HepG2 (cell line): ENCODE data around the gene RAB39A. TPM values are rescaled to one million over a fixed set of nuclear protein-coding genes. Genes with fewer than 3 reads are reported as not detected.

ENCODE experiments used
- ATAC-seq: fragments of 200-7000 bp; cut with Tn5 transposase; 3 replicates; pipeline ENCODE4 v1.9.1; 2020; ENCODE audit warnings: mild to moderate bottlenecking, moderate library complexity
- BruUV-seq: library from RNA; stranded (reverse); fragments of 400-500 nt; replicated peaks from 2 replicates; lab custom pipeline; 2021; lab: Mats Ljungman, UMichigan
- CTCF ChIA-PET: fragments of 300-600 bp; formaldehyde crosslinking; extraction: SDS; loops from one replicate; lab custom pipeline; 2021; ENCODE audit warnings: low total read pairs, inconsistent platforms, low intra/inter-chr PET ratio; lab: Yijun Ruan, JAX
- POLR2A ChIA-PET: fragments of 350-600 bp; sonication (Branson Sonifier 250); formaldehyde crosslinking; loops from one replicate; lab custom pipeline; 2020; ENCODE audit warnings: antibody characterized with exemption, inconsistent platforms; lab: Yijun Ruan, JAX
- DNase-seq: peaks from one replicate; pipeline ENCODE4 v3.0.0-alpha.2; 2015; ENCODE audit warnings: low spot score
- FAIRE-seq: peaks from 3 replicates; lab custom pipeline; 2011; peaks lifted over from hg19 to GRCh38; lab: Jason Lieb, UNC
- H2AFZ ChIP-seq: one replicate; pipeline ENCODE4 v1.6.1; 2011; ENCODE audit warnings: low read length, inconsistent platforms
- H3K27ac ChIP-seq: fragments of 300-600 bp; 3 replicates; pipeline ENCODE4 v1.8.0; 2011; ENCODE audit warnings: mixed run types, mild to moderate bottlenecking, mixed read lengths, low read length, inconsistent platforms; ENCODE audit not compliant: insufficient read depth; ENCODE audit errors: extremely low read length
- H3K27me3 ChIP-seq, 2 experiments: fragments of 200-600 bp in 1 of 2; 2 replicates in 1 of 2; 3 replicates in 1 of 2; pipeline versions ENCODE4 v1.6.0 to v1.8.0; 2011; ENCODE audit warnings: low read length in 2 of 2, mild to moderate bottlenecking in 2 of 2, moderate library complexity in 2 of 2, inconsistent platforms in 1 of 2; ENCODE audit not compliant: insufficient read depth in 2 of 2, control insufficient read depth in 1 of 2
- H3K36me3 ChIP-seq, 2 experiments: fragments of 200-600 bp in 1 of 2; replicated peaks in 1 of 2; 2 replicates in 1 of 2; 3 replicates in 1 of 2; pipeline versions ENCODE4 v1.5.1 to v1.8.0; 2011; ENCODE audit warnings: low read length in 2 of 2, inconsistent platforms in 1 of 2; ENCODE audit not compliant: insufficient read depth in 2 of 2, control insufficient read depth in 1 of 2
- H3K4me1 ChIP-seq: 2 replicates; pipeline ENCODE4 v1.5.1; 2012; ENCODE audit warnings: low read length, inconsistent platforms; ENCODE audit not compliant: insufficient read depth
- H3K4me2 ChIP-seq: 2 replicates; pipeline ENCODE4 v1.6.0; 2011; ENCODE audit warnings: low read depth, low read length, inconsistent platforms
- H3K4me3 ChIP-seq, 3 experiments: fragments of 200-600 bp in 1 of 3; sonication (generic), shearing (Covaris generic) in 1 of 3; replicated peaks in 1 of 3; 2 replicates each; pipeline ENCODE4 v1.5.1; 2011 to 2016; ENCODE audit warnings: low read length in 3 of 3, inconsistent platforms in 2 of 3, low read depth in 2 of 3, mild to moderate bottlenecking in 2 of 3, control low read depth in 1 of 3, mixed read lengths in 1 of 3; ENCODE audit not compliant: insufficient read depth in 1 of 3
- H3K79me2 ChIP-seq: one replicate; pipeline ENCODE4 v1.6.1; 2011; ENCODE audit warnings: low read length, inconsistent platforms; ENCODE audit not compliant: insufficient read depth
- H3K9ac ChIP-seq: 2 replicates; pipeline ENCODE4 v1.6.0; 2011; ENCODE audit warnings: mild to moderate bottlenecking, low read depth, low read length, inconsistent platforms; ENCODE audit not compliant: insufficient read depth
- H3K9me3 ChIP-seq: 2 replicates; pipeline ENCODE4 v1.5.1; 2012; ENCODE audit warnings: mild to moderate bottlenecking, low read length
- H4K20me1 ChIP-seq: 2 replicates; pipeline ENCODE4 v1.6.0; 2011; ENCODE audit warnings: inconsistent platforms, mild to moderate bottlenecking, low read length, moderate library complexity; ENCODE audit not compliant: insufficient read depth
- CHD4 ChIP-seq: fragments of 200-600 bp; sonication (generic); IDR thresholded peaks from 2 replicates; pipeline ENCODE4 v1.7.0; 2017; ENCODE audit warnings: mild to moderate bottlenecking, low read length, borderline replicate concordance
- MAFK ChIP-seq, 2 experiments: IDR thresholded peaks in 1 of 2; conservative IDR thresholded peaks in 1 of 2; 2 replicates each; pipeline ENCODE4 v1.6.1; 2011; ENCODE audit warnings: improper control_type of control experiment in 2 of 2, low read length in 2 of 2
- NRL ChIP-seq: sonication (generic); formaldehyde crosslinking; IDR thresholded peaks from 2 replicates; pipeline ENCODE4 v1.5.0; 2020; ENCODE audit warnings: missing genetic modification reagents, mild to moderate bottlenecking, moderate library complexity, borderline replicate concordance
- SKI ChIP-seq: fragments of 450-650 bp; IDR thresholded peaks from one replicate; pipeline ENCODE4 v1.6.1; 2018; ENCODE audit warnings: mild to moderate bottlenecking; ENCODE audit not compliant: partially characterized antibody
- SMC3 ChIP-seq: IDR thresholded peaks from 2 replicates; pipeline ENCODE4 v1.6.1; 2011; ENCODE audit warnings: low read length, improper control_type of control experiment
- SYNCRIP ChIP-seq: fragments of 200-400 bp; formaldehyde crosslinking; IDR thresholded peaks from 2 replicates; pipeline ENCODE4 v1.6.1; 2018; ENCODE audit warnings: mild to moderate bottlenecking, low read depth, low read length; ENCODE audit not compliant: insufficient read depth
- ZNF501 ChIP-seq: sonication (generic); formaldehyde crosslinking; IDR thresholded peaks from 2 replicates; pipeline ENCODE4 v1.5.1; 2020; ENCODE audit warnings: mild to moderate bottlenecking, moderate library complexity, missing genetic modification reagents
- ZNF558 ChIP-seq: sonication (generic); formaldehyde crosslinking; IDR thresholded peaks from 2 replicates; pipeline ENCODE4 v1.9.0; 2022; ENCODE audit warnings: mild to moderate bottlenecking, missing genetic modification reagents, borderline replicate concordance
- ZNF562 ChIP-seq: sonication (generic); formaldehyde crosslinking; IDR thresholded peaks from 2 replicates; pipeline ENCODE4 v1.8.0; 2022; ENCODE audit warnings: missing genetic modification reagents, borderline replicate concordance
- ZNF75D ChIP-seq: sonication (generic); formaldehyde crosslinking; IDR thresholded peaks from 2 replicates; pipeline ENCODE4 v1.8.1; 2023; ENCODE audit warnings: missing genetic modification reagents, mild to moderate bottlenecking, borderline replicate concordance
- WGBS: methylation state at CpG from one replicate; pipeline ENCODE4 v1.1.6; 2017; ENCODE audit warnings: low lambda C conversion rate; 5-methylcytosine and 5-hydroxymethylcytosine counted together
- in situ Hi-C: cut with HindIII; loops from 2 replicates; pipeline ENCODE4 v1.10.0; 2017; ENCODE audit warnings: low pct_unique_long_range_greater_than_20kb; ENCODE audit not compliant: extremely low pct_ligation_motif_present
- intact Hi-C: fragments of 100-400 bp; cut with micrococcal nuclease; formaldehyde crosslinking; loops from one replicate; pipeline ENCODE4 v1.10.0; 2022; ENCODE audit not compliant: unreplicated experiment
- polyA plus RNA-seq, 8 experiments: library from polyadenylated mRNA; depleted of rRNA in 3 of 8; stranded (reverse) in 7 of 8; unstranded in 1 of 8; fragments of >200 nt; fragmentation: Illumina TruSeq in 4 of 8; extraction: Trizol in 4 of 8; gene quantifications; 2 replicates each; pipeline versions ENCODE4 v1.2.1 to v1.2.3, GENCODE V29; 2011 to 2016; ENCODE audit warnings: low read depth in 4 of 8, missing spikeins in 1 of 8, mixed read lengths in 1 of 8; ENCODE audit not compliant: insufficient read depth in 1 of 8
- total RNA-seq, 5 experiments: library from RNA; depleted of rRNA; stranded (reverse); fragments of >200 nt; fragmentation: Illumina TruSeq; extraction: Trizol; gene quantifications; 2 replicates each; pipeline ENCODE4 v1.2.3, GENCODE V29; 2016; ENCODE audit warnings: low read depth in 1 of 5
- TF ChIP-seq, protein P1 (sequence below): sonication (generic); formaldehyde crosslinking; IDR thresholded peaks from 2 replicates; pipeline ENCODE4 v1.8.0; 2022; ENCODE audit warnings: mild to moderate bottlenecking, missing genetic modification reagents; ENCODE audit not compliant: insufficient replicate concordance
- TF ChIP-seq, protein P2 (sequence below): sonication (generic); formaldehyde crosslinking; IDR thresholded peaks from 2 replicates; pipeline ENCODE4 v1.4.0; 2020; ENCODE audit warnings: missing genetic modification reagents, borderline replicate concordance
- TF ChIP-seq, protein P3 (sequence below): sonication (generic); formaldehyde crosslinking; conservative IDR thresholded peaks from 2 replicates; pipeline ENCODE4 v1.8.0; 2022; ENCODE audit warnings: low read depth, missing genetic modification reagents

The RAB39A gene
- total and polyA plus RNA-seq, 2 of the 13 experiments (the other 11 are each of a cell fraction or from before 2014, with no cell fraction given): not detected

DNA sequence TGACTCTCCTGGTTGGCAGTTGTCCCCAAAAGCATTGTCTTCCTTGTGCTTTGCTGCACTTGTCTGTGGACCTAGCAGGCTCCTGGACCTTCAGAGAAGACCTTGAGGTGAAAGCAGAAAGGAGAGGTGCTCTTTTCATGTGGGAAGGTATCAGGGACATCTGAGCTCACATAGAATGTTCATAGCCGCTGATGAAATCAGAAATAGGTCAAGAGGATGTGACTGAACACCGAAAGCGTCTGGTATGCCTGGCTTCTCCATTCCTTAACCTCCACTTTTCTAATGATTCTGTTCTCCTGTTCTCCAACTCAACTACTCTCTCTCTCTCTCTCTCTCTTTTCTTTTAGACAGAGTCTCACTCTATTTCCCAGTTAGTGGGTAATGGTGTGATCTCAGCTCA, 74.2 kb downstream of the RAB39A start:
- no peak for FAIRE-seq
- POLR2A ChIA-PET: no interaction called here
- H3K27me3 ChIP-seq: peaks cover 0 to 3% of the 10 kb centered on the region in 2 experiments; a peak in 1 of 5 replicates
- CTCF ChIA-PET: no interaction called here
- H3K4me2 ChIP-seq: no peak overlapping the region
- H2AFZ ChIP-seq: no peak overlapping the region
- H3K4me3 ChIP-seq: no peak overlapping the region
- no peaks in the 10 kb centered on the region for H3K36me3 ChIP-seq
- H3K79me2 ChIP-seq: no peaks in the 10 kb centered on the region
- intact Hi-C loops (loop anchor here (10.0 kb wide), 1 partner anchor 122 kb away; the partner anchor contains the start of gene ACAT1), in situ Hi-C loops (loop anchor here (10.0 kb wide), 1 partner anchor 652 kb away; no protein-coding TSS in a partner anchor)
- no TSS peak for BruUV-seq
- no peak overlapping the region for H3K9ac ChIP-seq
- WGBS: 32% methylated on average over 3 of the region's 3 CpGs
- no peaks in the 10 kb centered on the region for H3K9me3 ChIP-seq
- H3K27ac ChIP-seq: no peak overlapping the region
- H4K20me1 ChIP-seq: no peaks in the 10 kb centered on the region
- ATAC-seq: no peak
- H3K4me1 ChIP-seq: no peaks in the 10 kb centered on the region
- no peak for DNase-seq
- TF ChIP-seq, protein P1, sequence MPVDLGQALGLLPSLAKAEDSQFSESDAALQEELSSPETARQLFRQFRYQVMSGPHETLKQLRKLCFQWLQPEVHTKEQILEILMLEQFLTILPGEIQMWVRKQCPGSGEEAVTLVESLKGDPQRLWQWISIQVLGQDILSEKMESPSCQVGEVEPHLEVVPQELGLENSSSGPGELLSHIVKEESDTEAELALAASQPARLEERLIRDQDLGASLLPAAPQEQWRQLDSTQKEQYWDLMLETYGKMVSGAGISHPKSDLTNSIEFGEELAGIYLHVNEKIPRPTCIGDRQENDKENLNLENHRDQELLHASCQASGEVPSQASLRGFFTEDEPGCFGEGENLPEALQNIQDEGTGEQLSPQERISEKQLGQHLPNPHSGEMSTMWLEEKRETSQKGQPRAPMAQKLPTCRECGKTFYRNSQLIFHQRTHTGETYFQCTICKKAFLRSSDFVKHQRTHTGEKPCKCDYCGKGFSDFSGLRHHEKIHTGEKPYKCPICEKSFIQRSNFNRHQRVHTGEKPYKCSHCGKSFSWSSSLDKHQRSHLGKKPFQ (CRISPR knock-in tag): no peak
- TF ChIP-seq CHD4 (no peak), SKI (no peak), ZNF75D (CRISPR knock-in tag) (no peak), ZNF501 (CRISPR knock-in tag) (no peak), NRL (CRISPR knock-in tag) (no peak), ZNF562 (CRISPR knock-in tag) (no peak), SMC3 (no peak), SYNCRIP (no peak), MAFK (conservative IDR thresholded peaks at IDR 0.05 in 1 of 2, IDR thresholded peaks at IDR 0.05 in 1 of 2; ENCODE audit: low read length in 2 of 2) (no peak), ZNF558 (CRISPR knock-in tag) (no peak)
- TF ChIP-seq, protein P2, sequence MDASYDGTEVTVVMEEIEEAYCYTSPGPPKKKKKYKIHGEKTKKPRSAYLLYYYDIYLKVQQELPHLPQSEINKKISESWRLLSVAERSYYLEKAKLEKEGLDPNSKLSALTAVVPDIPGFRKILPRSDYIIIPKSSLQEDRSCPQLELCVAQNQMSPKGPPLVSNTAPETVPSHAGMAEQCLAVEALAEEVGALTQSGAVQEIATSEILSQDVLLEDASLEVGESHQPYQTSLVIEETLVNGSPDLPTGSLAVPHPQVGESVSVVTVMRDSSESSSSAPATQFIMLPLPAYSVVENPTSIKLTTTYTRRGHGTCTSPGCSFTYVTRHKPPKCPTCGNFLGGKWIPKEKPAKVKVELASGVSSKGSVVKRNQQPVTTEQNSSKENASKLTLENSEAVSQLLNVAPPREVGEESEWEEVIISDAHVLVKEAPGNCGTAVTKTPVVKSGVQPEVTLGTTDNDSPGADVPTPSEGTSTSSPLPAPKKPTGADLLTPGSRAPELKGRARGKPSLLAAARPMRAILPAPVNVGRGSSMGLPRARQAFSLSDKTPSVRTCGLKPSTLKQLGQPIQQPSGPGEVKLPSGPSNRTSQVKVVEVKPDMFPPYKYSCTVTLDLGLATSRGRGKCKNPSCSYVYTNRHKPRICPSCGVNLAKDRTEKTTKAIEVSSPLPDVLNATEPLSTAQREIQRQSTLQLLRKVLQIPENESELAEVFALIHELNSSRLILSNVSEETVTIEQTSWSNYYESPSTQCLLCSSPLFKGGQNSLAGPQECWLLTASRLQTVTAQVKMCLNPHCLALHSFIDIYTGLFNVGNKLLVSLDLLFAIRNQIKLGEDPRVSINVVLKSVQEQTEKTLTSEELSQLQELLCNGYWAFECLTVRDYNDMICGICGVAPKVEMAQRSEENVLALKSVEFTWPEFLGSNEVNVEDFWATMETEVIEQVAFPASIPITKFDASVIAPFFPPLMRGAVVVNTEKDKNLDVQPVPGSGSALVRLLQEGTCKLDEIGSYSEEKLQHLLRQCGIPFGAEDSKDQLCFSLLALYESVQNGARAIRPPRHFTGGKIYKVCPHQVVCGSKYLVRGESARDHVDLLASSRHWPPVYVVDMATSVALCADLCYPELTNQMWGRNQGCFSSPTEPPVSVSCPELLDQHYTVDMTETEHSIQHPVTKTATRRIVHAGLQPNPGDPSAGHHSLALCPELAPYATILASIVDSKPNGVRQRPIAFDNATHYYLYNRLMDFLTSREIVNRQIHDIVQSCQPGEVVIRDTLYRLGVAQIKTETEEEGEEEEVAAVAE (CRISPR knock-in tag): no peak
- TF ChIP-seq, protein P3, sequence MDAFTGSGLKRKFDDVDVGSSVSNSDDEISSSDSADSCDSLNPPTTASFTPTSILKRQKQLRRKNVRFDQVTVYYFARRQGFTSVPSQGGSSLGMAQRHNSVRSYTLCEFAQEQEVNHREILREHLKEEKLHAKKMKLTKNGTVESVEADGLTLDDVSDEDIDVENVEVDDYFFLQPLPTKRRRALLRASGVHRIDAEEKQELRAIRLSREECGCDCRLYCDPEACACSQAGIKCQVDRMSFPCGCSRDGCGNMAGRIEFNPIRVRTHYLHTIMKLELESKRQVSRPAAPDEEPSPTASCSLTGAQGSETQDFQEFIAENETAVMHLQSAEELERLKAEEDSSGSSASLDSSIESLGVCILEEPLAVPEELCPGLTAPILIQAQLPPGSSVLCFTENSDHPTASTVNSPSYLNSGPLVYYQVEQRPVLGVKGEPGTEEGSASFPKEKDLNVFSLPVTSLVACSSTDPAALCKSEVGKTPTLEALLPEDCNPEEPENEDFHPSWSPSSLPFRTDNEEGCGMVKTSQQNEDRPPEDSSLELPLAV: no peak
